GM21786 (cell line): Measurements from ENCODE around the gene HSPA9.
"Not testable (repeated sequence)": the region's sequence is repeated elsewhere in the genome, so short reads cannot be mapped to it uniquely, and the experiment has no call there.

Source experiments
- ATAC-seq: cut with Tn5 transposase; IDR thresholded peaks from one replicate; pipeline ENCODE4 v1.9.1; 2021; ENCODE audit not compliant: unreplicated experiment

HSPA9 gene

GRCh38 chr5:138536215-138536614 is 39.0 kb downstream of the HSPA9 start:
- no peak for ATAC-seq

- ATAC-seq = no peak
These were observed 40.9 kb downstream of the HSPA9 start for GRCh38 chr5:138533973-138534941.

- no peak for ATAC-seq
These were observed 45.4 kb downstream of the HSPA9 start for GRCh38 chr5:138529812-138530211.

GRCh38 chr5:138528744-138529469 is 46.3 kb downstream of the HSPA9 start:
- ATAC-seq = no peak

GRCh38 chr5:138528208-138528607 is 47.0 kb downstream of the HSPA9 start:
- ATAC-seq = no peak

GRCh38 chr5:138527170-138527569 is 48.0 kb downstream of the HSPA9 start:
- ATAC-seq = no peak

GRCh38 chr5:138523406-138523805 is 51.8 kb downstream of the HSPA9 start:
- ATAC-seq = no peak

GRCh38 chr5:138520971-138521370 is 54.2 kb downstream of the HSPA9 start:
- ATAC-seq = no peak

GRCh38 chr5:138517437-138517836 is 57.8 kb downstream of the HSPA9 start:
- no peak for ATAC-seq

GRCh38 chr5:138515556-138516245 is 59.5 kb downstream of the HSPA9 start:
- ATAC-seq = no peak

- no peak for ATAC-seq
These were observed 61.2 kb downstream of the HSPA9 start for GRCh38 chr5:138514021-138514420.

GRCh38 chr5:138508958-138509357 is 66.2 kb downstream of the HSPA9 start:
- no peak for ATAC-seq

GRCh38 chr5:138507485-138507884 is 67.7 kb downstream of the HSPA9 start:
- ATAC-seq = not testable (repeated sequence)

GRCh38 chr5:138506370-138507306 is 68.6 kb downstream of the HSPA9 start:
- no peak for ATAC-seq

GRCh38 chr5:138504799-138505198 is 70.4 kb downstream of the HSPA9 start:
- no peak for ATAC-seq
